Karpas-422 (cell line): ENCODE measurements around the gene POLK. TPM values are rescaled to one million over a fixed set of nuclear protein-coding genes. Genes with fewer than 3 reads are reported as not detected.
"Not testable (repeated sequence)": the region's sequence is repeated elsewhere in the genome, so short reads cannot be mapped to it uniquely, and the experiment has no call there.

Experiments
- DNase-seq: peaks from one replicate; pipeline ENCODE4 v3.0.0-alpha.2; 2015
- H2AFZ ChIP-seq: fragments of 200-600 bp; sonication (generic); 2 replicates; pipeline ENCODE4 v1.6.1; 2014; ENCODE audit warnings: antibody characterized with exemption, low read length, mixed read lengths
- H3K27ac ChIP-seq: fragments of 200-600 bp; sonication (generic); 2 replicates; pipeline ENCODE4 v1.5.1; 2014; ENCODE audit warnings: mild to moderate bottlenecking, low read length, moderate library complexity
- H3K27me3 ChIP-seq: fragments of 200-600 bp; sonication (generic); 2 replicates; pipeline ENCODE4 v1.6.1; 2014; ENCODE audit warnings: low read length, mixed read lengths
- H3K36me3 ChIP-seq: fragments of 200-600 bp; sonication (generic); 2 replicates; pipeline ENCODE4 v1.6.1; 2014; ENCODE audit warnings: low read length, mixed read lengths; ENCODE audit not compliant: insufficient read depth
- H3K4me1 ChIP-seq: fragments of 200-600 bp; sonication (generic); 2 replicates; pipeline ENCODE4 v1.6.1; 2014; ENCODE audit warnings: mild to moderate bottlenecking, low read length, mixed read lengths
- H3K4me2 ChIP-seq: fragments of 200-600 bp; sonication (generic); 2 replicates; pipeline ENCODE4 v1.6.1; 2014; ENCODE audit warnings: low read length, low read depth, mild to moderate bottlenecking; ENCODE audit not compliant: poor library complexity, severe bottlenecking
- H3K4me3 ChIP-seq: fragments of 200-600 bp; sonication (generic); 2 replicates; pipeline ENCODE4 v1.5.1; 2014; ENCODE audit warnings: mild to moderate bottlenecking, antibody characterized with exemption, low read length, mixed read lengths
- H3K79me2 ChIP-seq: fragments of 200-600 bp; sonication (generic); 2 replicates; pipeline ENCODE4 v1.6.1; 2014; ENCODE audit warnings: mild to moderate bottlenecking, low read length, mixed read lengths
- H3K9ac ChIP-seq: fragments of 200-600 bp; sonication (generic); 2 replicates; pipeline ENCODE4 v1.6.0; 2014; ENCODE audit warnings: low read length
- H3K9me2 ChIP-seq: fragments of 200-600 bp; sonication (generic), shearing (Covaris generic); replicated peaks from 2 replicates; pipeline ENCODE4 v1.6.0; 2014; ENCODE audit warnings: mild to moderate bottlenecking, low read length, moderate library complexity; ENCODE audit not compliant: insufficient read depth
- H3K9me3 ChIP-seq: fragments of 300-700, 200-600 bp; sonication (generic); 2 replicates; pipeline ENCODE4 v1.6.1; 2014; ENCODE audit warnings: low read length, mixed read lengths
- H4K20me1 ChIP-seq: fragments of 200-600 bp; sonication (generic); 2 replicates; pipeline ENCODE4 v1.6.1; 2014; ENCODE audit warnings: mild to moderate bottlenecking, antibody characterized with exemption, low read length, low read depth; ENCODE audit not compliant: insufficient read depth
- total RNA-seq: library from RNA; depleted of rRNA; stranded (reverse); fragments of >200 nt; shearing (Covaris generic); gene quantifications from 2 replicates; pipeline ENCODE4 v1.2.3, GENCODE V29; 2014; ENCODE audit warnings: low replicate concordance

Gene POLK
- total RNA-seq, 1 experiment from 2014 or later = 28.4 TPM

- Histone ChIP-seq H3K9me2 (no peaks in the 10 kb centered on the region), H3K36me3 (peaks cover 4% of the 10 kb centered on the region; the same call in 1 of the 2 replicates), H3K27me3 (no peaks in the 10 kb centered on the region), H3K9ac (no peak overlapping the region), H3K4me2 (no peak overlapping the region), H3K4me1 (no peaks in the 10 kb centered on the region), H3K79me2 (no peaks in the 10 kb centered on the region), H2AFZ (no peak overlapping the region), H3K4me3 (no peak overlapping the region), H4K20me1 (no peaks in the 10 kb centered on the region), H3K9me3 (no peaks in the 10 kb centered on the region), H3K27ac (no peak overlapping the region)
- DNase-seq = no peak
Observed at GRCh38 chr5:75603371-75603770, 91.7 kb downstream of the POLK start.

GRCh38 chr5:75603821-75604220, 92.1 kb downstream of the POLK start:
- no peak overlapping the region for H3K27ac ChIP-seq
- H3K9ac ChIP-seq = no peak overlapping the region
- peaks cover 4% of the 10 kb centered on the region; the same call in 1 of the 2 replicates for H3K36me3 ChIP-seq
- no peaks in the 10 kb centered on the region for H3K9me2 ChIP-seq
- no peak overlapping the region for H2AFZ ChIP-seq
- no peak for DNase-seq
- no peaks in the 10 kb centered on the region for H3K4me1 ChIP-seq
- H4K20me1 ChIP-seq = no peaks in the 10 kb centered on the region
- H3K79me2 ChIP-seq = no peaks in the 10 kb centered on the region
- no peak overlapping the region for H3K4me2 ChIP-seq
- H3K4me3 ChIP-seq = no peak overlapping the region
- no peaks in the 10 kb centered on the region for H3K9me3 ChIP-seq
- H3K27me3 ChIP-seq = no peaks in the 10 kb centered on the region

- H3K9ac ChIP-seq, DNase-seq: not testable (repeated sequence)
Observed at GRCh38 chr5:75607341-75607740, 95.7 kb downstream of the POLK start.

GRCh38 chr5:75608870-75609269, 97.2 kb downstream of the POLK start:
- Histone ChIP-seq H3K4me2 (no peak overlapping the region), H3K27ac (no peak overlapping the region), H3K9me3 (no peaks in the 10 kb centered on the region), H4K20me1 (no peaks in the 10 kb centered on the region), H3K9me2 (no peaks in the 10 kb centered on the region), H2AFZ (no peak overlapping the region), H3K27me3 (no peaks in the 10 kb centered on the region), H3K79me2 (no peaks in the 10 kb centered on the region), H3K36me3 (peaks cover 2% of the 10 kb centered on the region; the same call in 1 of the 2 replicates), H3K4me1 (no peaks in the 10 kb centered on the region), H3K4me3 (no peak overlapping the region), H3K9ac (no peak overlapping the region)
- no peak for DNase-seq

More at GRCh38 chr5:75607341-75607740, 95.7 kb downstream of the POLK start:
- not testable (repeated sequence) for H3K79me2 ChIP-seq, H3K4me3 ChIP-seq, H3K4me2 ChIP-seq, H3K36me3 ChIP-seq, H3K27ac ChIP-seq, H3K9me2 ChIP-seq, H2AFZ ChIP-seq, H3K4me1 ChIP-seq, H4K20me1 ChIP-seq, H3K9me3 ChIP-seq, H3K27me3 ChIP-seq

GRCh38 chr5:75610201-75610600, 98.5 kb downstream of the POLK start:
- H3K4me2 ChIP-seq = no peak overlapping the region
- H4K20me1 ChIP-seq = no peaks in the 10 kb centered on the region
- no peak overlapping the region for H3K4me3 ChIP-seq
- no peaks in the 10 kb centered on the region for H3K27me3 ChIP-seq
- no peak overlapping the region for H3K9ac ChIP-seq
- H2AFZ ChIP-seq = no peak overlapping the region
- no peaks in the 10 kb centered on the region for H3K36me3 ChIP-seq
- H3K9me2 ChIP-seq = no peaks in the 10 kb centered on the region
- no peak for DNase-seq
- no peaks in the 10 kb centered on the region for H3K4me1 ChIP-seq
- no peaks in the 10 kb centered on the region for H3K9me3 ChIP-seq
- no peak overlapping the region for H3K27ac ChIP-seq
- no peaks in the 10 kb centered on the region for H3K79me2 ChIP-seq

- not testable (repeated sequence) for H3K27ac ChIP-seq, DNase-seq, H3K9ac ChIP-seq, H3K9me2 ChIP-seq, H3K79me2 ChIP-seq, H3K9me3 ChIP-seq, H3K4me3 ChIP-seq, H3K27me3 ChIP-seq, H4K20me1 ChIP-seq, H3K4me2 ChIP-seq, H2AFZ ChIP-seq, H3K4me1 ChIP-seq, H3K36me3 ChIP-seq
Observed at GRCh38 chr5:75610859-75611310, 99.2 kb downstream of the POLK start.

GRCh38 chr5:75611311-75612225, 99.9 kb downstream of the POLK start, which contains the start of gene ANKDD1B:
Gene ANKDD1B, plus strand, starts transcription at chr5:75611453. Its CDS starts 182 bp downstream, at chr5:75611635.
- H4K20me1 ChIP-seq = no peaks in the 10 kb centered on the region
- no peaks in the 10 kb centered on the region for H3K9me3 ChIP-seq
- H3K27me3 ChIP-seq = no peaks in the 10 kb centered on the region
- no peaks in the 10 kb centered on the region for H3K9me2 ChIP-seq
- no peak within 1 kb of the TSS for H2AFZ ChIP-seq
- DNase-seq = no peak
- no peak within 1 kb of the TSS for H3K4me2 ChIP-seq
- no peaks in the 10 kb centered on the region for H3K4me1 ChIP-seq
- H3K9ac ChIP-seq = no peak within 1 kb of the TSS
- H3K36me3 ChIP-seq = no peaks in the 10 kb centered on the region
- H3K27ac ChIP-seq = no peak within 1 kb of the TSS
- H3K79me2 ChIP-seq = no peaks in the 10 kb centered on the region
- H3K4me3 ChIP-seq = no peak within 1 kb of the TSS

GRCh38 chr5:75612226-75612569, 100.5 kb downstream of the POLK start:
- DNase-seq = no peak
- no peaks in the 10 kb centered on the region for H3K9me3 ChIP-seq
- no peak overlapping the region for H3K9ac ChIP-seq
- no peak overlapping the region for H3K4me2 ChIP-seq
- H3K36me3 ChIP-seq = no peaks in the 10 kb centered on the region
- H3K27me3 ChIP-seq = no peaks in the 10 kb centered on the region
- H3K27ac ChIP-seq = no peak overlapping the region
- H3K79me2 ChIP-seq = no peaks in the 10 kb centered on the region
- H2AFZ ChIP-seq = no peak overlapping the region
- H3K4me1 ChIP-seq = no peaks in the 10 kb centered on the region
- H4K20me1 ChIP-seq = no peaks in the 10 kb centered on the region
- no peaks in the 10 kb centered on the region for H3K9me2 ChIP-seq
- no peak overlapping the region for H3K4me3 ChIP-seq
